HG03097 (cell line): Measurements from ENCODE around the gene SLC27A4.
"Not testable (repeated sequence)": the region's sequence is repeated elsewhere in the genome, so short reads cannot be mapped to it uniquely, and the experiment has no call there.

Experiments used
- ATAC-seq: cut with Tn5 transposase; IDR thresholded peaks from one replicate; pipeline ENCODE4 v1.9.1; 2021; ENCODE audit not compliant: unreplicated experiment, low FRiP score

The SLC27A4 gene

DNA sequence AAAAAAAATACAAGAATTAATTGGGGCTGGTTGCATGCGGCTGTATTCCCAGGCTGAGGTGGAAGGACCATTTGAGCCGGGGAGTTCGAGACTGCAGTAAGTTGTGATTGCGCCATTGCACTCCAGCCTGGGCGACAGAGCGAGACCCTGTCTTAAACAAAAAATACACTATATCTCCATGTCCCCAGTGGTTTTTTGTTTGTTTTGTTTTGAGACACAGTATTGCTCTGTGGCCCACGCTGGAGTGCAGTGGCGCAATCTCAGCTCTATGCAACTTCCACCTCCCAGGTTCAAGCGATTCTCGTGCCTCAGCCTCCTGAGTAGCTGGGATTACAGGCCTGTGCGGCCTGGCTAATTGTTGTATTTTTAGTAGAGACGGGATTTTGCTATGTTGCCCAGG is 16.5 kb upstream of the SLC27A4 start:
- no peak for ATAC-seq

DNA sequence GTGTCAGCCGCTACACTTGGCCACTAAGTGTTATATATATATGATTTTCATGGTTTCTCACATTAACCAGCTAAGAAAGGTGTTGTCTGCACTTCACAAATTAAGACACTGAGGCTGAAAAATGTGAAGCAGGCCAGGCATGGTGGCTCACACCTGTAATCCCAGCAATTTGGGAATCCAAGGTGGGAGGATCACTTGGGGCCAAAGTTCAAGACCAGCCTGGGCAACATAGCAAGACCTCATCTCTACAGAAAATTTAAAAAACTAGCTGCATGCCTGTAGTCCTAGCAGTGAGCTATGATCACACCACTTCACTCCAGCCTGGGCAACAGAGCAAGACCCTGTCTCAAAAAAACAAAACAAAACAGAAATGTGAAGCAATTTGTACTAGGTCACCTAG is 15.9 kb upstream of the SLC27A4 start:
- ATAC-seq, result no peak

DNA sequence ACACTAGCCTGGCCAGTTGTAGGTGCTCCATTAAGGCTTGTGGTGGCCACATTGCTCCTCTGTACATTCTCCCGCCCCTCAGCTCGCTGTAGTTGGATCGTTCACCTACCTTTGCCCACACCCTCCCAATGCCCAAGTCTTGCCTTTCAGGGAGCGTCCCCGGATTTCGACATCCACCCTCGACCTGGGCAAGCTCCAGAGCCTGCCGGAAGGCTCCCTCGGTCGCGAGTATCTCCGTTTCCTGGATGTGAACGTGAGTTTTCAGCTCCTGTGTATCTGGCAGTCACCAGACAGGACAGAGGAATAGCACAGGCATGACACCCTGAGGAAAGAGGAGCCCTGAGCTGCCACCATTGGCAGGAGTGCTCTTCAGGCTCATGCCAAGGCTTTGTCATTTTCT is 14.7 kb upstream of the SLC27A4 start:
- no peak for ATAC-seq

DNA sequence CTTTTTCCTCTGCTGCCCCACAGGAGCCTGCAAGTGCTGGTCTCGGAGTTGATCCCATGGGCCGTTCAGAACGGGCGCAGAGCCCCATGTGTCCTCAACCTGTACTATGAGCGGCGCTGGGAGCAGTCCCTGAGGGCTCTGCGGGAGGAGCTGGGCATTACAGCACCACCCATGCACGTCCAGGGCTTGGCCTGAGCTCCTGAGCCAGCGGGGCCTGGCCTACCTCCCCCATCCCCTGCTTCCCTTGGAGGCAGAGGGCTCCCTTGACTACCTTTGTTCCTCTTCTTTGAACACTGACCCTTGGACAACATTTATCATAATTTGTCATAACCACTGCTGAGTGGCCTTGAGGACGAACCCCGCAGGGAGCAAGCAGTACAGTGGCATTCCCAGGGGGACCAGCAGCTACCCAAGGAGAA is 6.9 kb upstream of the SLC27A4 start:
- no peak for ATAC-seq

DNA sequence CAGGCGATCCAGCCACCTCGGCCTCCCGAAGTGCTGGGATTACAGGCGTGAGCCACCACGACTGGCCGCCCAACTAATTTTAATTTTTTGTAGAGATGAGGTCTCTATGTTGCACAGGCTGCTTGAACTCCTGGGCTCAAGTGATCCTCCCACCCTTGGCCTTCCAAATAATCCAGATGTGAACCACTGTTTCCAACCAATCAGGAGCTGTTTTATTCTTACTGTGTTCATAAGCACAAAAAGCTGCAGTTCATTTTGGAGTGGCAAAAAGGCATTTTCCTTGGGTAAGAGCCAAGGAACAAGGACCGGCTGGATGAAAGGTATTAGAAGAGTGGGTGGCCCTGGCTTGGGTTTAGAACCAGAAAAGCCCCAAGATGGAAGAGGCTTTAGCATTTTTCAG is 5.2 kb upstream of the SLC27A4 start:
- ATAC-seq, result no peak

DNA sequence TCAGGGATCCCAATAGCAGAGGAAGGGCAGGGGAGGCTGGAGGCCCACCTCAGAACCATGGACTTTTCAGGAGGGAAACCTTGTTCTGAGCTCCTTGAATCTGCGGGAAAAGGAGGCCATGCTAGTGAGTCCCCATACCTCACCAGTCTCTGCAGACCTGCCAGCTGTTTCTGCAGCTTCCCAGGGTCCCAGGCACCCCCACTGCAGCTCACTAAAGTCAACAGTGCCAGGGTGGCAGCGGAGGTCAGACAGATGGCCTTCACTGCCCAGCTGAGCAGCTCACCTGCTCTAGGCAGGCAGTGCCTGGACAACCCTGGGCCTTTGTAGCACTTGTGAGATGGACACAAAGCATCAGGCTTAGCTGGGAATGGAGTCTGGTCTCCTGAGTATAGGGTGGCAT is 4.4 kb upstream of the SLC27A4 start:
- no peak for ATAC-seq

DNA sequence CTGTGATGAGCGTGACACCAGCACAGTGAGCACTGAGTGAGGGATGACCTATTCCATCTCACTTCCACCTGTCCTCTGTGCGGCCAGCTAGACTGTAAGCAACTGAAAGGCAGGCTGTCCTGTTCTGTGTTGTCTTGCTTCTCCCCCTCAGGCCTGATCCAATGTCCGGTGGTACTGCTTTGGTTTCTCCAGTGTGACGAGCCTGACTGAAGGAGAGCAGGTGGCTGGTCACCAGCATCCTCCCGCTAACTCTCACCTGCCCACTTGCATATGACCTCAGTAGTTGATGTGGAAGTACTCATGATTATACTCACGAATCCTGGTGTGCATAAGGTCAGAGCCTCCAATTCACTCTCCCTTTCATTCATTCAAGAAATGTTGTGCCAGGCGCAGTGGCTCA is 2.4 kb upstream of the SLC27A4 start:
- no peak for ATAC-seq

DNA sequence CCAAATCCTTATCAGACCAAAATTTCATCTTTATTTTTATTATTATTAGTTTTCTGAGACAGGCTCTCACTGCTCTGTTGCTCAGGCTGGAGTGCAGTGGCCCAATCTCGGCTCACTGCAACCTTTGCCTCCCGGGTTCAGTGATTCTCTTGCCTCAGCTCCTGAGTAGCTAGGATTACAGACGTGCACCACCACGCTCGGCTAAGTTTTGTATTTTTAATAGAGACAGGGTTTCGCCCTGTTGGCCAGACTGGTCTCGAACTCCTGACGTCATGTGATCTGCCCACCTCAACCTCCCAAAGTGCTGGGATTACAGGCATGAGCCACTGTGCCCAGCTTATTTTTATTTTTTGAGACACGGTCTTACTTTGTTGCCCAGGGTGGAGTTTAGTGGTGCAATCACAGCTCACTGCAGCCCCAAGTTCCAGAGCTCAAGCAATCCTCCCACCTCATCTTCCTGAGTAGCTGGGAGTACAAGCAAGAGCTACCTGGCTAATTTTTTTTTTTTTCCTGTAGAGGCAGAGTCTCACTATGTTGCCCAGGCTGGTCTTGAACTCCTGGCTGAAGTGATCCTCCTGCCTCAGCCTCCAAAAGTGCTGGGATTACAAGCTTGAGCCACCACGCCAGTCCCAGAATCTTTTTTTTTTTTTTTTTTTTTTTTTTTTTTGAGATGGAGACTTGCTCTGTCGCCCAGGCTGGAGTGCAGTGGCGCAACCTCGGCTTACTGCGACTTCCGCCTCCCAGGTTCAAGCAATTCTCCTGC is 1.3 kb upstream of the SLC27A4 start:
- ATAC-seq, result not testable (repeated sequence)

DNA sequence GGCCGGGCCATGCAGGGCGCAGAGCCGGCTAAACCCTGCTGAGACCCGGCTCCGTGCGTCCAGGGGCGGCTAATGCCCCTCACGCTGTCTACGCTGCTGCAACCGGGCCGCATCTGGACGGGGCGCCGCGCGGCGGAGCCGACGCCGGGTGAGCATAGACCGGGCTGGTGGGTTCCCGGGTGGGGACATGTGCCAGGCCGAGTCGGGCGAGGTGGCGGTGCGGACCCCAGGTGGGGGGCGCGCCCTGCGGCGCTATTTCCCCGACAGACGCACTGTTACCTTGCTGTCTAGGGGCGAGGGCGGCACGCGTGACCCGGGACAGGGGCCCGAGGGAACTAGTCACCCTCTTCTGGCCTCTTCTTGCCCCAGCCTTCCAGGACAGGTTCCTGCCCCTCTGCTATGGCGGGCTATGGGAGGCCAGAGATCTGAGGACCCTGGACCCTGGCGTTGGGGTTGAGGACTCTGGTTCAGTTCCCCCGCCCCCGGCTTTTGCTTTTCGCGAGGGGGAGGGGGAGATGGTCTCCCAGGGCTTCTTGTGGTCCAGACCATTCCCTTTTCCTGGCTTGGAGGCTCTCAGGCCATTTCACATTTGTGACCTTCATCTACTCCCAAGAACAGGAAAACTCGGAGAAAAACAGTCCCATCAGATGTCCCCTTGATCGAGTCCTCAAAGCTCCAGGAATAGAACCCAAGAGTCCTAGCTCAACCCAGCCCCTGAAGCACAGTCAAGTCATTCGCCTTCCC is 536 bp downstream of the SLC27A4 start:
- ATAC-seq, result peak; percentile 21

DNA sequence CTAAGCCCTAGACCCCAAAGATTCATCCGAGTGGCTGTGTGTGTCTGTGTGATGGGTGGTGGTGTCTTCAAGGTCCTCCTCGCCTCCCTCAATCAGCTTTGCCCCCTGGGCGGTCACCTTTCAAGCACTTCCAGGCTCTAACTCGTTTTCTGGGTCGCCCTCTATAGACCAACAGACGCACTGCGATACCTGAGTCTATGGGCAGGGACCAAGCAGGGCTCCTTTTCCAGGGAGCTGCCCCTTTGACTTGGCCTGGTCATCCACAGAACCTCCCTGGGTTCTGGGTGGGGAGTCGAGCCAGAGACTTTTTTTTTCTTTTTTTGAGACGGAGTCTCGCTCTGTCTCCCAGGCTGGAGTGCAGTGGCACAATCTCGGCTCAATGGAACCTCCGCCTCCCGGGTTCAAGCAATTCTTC is 1.1 kb downstream of the SLC27A4 start:
- no peak for ATAC-seq

DNA sequence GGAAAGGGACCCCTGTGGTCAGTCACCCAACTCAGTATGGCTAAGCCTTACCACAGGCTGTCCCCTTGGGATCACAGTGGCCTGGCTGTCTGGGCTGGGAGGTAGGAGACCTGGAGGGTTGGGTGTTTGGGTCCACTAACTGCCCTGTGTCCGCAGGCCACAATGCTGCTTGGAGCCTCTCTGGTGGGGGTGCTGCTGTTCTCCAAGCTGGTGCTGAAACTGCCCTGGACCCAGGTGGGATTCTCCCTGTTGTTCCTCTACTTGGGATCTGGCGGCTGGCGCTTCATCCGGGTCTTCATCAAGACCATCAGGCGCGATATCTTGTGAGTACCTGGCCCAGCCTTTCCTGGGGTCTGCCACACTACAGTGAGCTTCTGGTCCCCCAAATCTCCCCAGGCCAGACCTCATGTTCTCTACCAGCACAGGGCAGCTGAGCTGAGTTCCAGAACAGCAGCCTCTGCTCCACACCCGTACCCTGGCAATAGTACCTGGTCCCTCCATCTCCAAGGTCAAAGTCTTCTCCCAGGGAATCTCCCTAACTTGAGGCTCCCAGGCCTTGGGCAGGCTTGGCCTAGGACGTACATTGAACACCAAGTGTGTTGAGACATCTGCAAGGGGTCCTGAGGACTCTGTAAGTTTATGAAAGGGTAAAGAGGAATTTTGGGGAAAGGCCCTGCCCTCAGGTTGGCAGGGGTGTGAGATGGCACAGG is 2.8 kb downstream of the SLC27A4 start:
- no peak for ATAC-seq

DNA sequence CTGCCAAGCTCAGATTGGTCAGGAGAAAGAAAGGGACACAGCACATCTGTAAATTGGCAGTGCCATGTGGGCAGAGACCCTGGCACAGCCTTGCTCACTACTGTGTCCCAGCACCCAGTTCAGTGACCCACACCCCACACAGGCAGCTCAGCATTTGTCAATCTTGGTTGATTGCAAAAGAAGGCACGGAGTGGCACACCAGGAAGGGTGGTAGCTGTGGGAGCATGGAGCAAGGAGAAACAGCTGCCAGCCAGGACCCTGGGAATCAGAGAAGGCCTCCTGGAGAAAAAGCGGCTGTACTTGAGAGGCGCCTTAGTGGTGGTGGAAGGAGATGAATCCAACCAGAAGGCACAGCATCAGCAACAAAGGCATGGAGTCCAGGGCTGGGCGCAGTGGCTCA is 3.5 kb downstream of the SLC27A4 start:
- ATAC-seq, result no peak

DNA sequence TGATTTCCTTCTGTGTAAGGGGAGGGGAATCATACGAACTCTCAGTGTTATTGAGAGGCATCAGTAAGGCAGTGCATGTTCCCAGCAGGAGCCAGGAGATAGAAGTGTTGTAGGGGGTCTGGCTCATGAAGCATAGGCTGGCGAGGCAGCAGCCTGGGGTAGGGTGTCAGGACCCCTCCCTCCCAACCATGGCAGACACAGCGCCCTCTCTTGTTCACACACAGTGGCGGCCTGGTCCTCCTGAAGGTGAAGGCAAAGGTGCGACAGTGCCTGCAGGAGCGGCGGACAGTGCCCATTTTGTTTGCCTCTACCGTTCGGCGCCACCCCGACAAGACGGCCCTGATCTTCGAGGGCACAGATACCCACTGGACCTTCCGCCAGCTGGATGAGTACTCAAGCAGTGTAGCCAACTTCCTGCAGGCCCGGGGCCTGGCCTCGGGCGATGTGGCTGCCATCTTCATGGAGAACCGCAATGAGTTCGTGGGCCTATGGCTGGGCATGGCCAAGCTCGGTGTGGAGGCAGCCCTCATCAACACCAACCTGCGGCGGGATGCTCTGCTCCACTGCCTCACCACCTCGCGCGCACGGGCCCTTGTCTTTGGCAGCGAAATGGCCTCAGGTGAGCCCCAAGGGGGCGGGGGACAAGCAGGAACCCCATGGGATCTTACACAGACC is 4.7 kb downstream of the SLC27A4 start:
- no peak for ATAC-seq

DNA sequence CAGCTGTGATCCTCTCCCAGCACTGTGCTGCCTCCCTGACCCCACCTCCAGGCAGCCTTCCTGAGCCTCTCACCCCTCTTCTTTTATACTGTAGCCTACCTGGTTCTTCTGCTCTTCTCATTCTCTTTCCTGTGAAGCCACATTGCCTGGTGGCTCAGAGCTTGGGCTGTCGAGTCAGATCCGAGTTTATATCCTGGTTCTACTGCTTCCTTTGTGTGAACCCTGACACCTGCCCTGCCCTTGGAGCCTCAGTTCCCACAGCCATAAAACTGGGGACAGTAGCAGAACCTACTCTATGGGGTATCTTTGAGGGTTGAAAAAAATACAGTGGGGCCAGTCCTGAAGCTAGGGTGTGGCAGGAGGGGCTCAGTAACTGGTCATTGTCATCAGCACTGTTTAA is 8.8 kb downstream of the SLC27A4 start:
- no peak for ATAC-seq

DNA sequence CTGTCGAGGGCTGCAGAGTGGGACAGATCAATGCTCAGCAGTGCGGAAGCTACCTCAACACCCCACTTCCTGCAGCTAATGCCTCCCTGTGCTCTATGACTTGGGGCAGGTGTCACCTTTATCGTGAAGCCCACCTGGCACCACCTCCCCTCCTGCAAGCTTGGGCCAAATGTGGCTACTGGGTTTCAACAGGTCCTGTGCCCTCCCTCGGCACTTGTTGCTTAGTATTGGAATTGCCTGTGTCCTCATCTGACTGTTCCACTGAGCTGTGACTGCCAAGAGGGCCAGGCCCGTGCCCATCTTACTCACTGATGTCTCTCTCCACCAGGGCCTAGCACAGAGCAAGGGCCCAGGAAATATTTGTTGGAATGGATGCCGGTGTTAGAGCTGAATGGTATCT is 9.4 kb downstream of the SLC27A4 start:
- ATAC-seq, result no peak

DNA sequence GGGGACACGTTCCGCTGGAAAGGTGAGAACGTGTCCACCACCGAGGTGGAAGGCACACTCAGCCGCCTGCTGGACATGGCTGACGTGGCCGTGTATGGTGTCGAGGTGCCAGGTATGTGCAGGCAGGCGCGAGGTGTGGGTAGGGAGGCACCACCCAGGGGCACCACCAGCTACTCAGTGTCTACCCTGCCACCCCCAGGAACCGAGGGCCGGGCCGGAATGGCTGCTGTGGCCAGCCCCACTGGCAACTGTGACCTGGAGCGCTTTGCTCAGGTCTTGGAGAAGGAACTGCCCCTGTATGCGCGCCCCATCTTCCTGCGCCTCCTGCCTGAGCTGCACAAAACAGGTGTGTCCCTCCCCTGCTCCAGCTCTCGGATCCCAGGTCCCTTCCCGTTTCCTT is 15.1 kb downstream of the SLC27A4 start:
- no peak for ATAC-seq

DNA sequence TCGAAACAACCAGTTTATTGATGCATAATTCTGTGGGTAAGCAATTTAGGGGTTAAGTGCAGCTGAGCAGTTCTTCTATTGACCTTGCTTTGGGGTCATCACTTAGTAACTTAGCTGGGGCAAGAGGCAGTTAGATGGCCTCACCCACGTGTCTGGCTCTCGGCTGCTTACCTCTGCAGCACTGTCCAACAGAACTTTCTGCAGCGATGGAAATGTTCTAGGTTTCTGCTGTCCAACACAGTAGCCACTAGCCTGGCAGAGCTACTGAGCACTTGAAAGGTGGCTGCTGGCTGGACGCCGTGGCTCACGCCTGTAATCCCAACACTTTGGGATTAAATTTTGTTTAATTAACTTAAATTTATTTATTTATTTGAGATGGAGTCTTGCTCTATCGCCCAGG is 17.8 kb downstream of the SLC27A4 start:
- ATAC-seq, result no peak

DNA sequence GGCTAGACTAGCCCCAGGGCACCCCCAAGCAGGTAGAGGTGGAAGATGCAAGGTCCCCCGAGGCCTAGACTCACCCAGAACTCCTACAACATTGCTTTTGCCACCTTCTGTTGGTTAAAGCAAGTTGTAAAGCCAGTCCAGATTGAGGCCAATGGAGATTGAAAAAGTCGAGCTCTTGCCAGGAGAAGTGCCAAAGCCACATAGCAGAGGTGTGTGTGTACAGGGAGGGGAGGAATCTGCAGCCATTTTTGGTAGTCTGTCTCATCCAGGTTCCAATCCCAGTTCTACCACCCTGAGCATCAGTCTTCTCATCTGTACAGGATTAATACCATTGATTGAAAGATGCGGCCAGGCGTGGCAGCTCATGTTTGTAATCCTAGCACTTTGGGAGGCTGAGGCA is 18.5 kb downstream of the SLC27A4 start:
- ATAC-seq, result no peak

DNA sequence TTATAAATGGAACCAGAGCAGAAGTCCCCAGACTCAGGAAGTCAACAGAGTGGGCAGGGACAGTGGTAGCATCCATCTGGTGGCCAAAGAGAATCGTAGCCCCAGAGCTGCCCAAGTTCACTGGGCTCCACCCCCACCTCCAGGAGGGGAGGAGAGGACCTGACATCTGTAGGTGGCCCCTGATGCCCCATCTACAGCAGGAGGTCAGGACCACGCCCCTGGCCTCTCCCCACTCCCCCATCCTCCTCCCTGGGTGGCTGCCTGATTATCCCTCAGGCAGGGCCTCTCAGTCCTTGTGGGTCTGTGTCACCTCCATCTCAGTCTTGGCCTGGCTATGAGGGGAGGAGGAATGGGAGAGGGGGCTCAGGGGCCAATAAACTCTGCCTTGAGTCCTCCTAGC is 20.5 kb downstream of the SLC27A4 start:
- ATAC-seq, result no peak

DNA sequence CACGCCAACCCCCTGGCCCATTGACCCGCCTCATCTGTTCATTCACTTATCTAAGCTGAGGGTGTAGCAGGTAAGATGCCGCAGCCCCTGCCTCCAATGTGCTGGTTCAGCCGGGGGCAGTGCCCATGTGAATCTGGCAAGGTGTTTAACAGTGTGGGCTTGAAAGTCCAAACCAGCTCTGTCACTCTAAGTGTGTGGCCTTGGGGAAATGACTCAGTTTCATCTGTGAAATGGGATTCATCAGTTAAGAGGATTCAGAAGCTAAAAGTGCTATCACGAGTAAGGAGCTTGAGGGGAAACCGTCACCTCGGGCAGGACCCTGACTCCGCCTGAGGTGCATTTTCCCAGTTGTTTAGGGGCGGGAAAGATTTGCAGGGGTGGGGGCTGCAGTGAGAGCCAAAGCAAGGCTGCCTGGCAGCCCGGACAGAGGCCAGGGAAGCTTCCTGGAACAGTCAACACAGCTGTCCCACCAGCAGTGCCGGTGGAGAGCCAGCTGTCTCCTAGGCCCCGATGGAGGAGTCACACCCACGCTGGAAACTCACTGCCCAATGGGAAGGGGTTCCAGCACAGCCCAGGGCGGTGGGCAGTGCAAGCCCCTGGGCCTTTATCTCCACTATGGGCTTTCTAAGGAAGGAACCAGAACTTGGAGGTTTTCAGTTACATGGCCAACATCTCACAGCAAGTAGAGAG is 21.1 kb downstream of the SLC27A4 start:
- no peak for ATAC-seq
